Heart right ventricle (tissue), 16 donors: ENCODE data around the gene TK2. TPM values are rescaled to one million over a fixed set of nuclear protein-coding genes. Genes with fewer than 3 reads are reported as not detected.

Experiments used
- ATAC-seq, 8 donors: fragments of 200-7000 bp; cut with Tn5 transposase; one replicate each; pipeline ENCODE4 v1.9.1; 2020; ENCODE audit warnings: mild to moderate bottlenecking in 8 of 8, moderate library complexity in 8 of 8, moderate number of reproducible peaks in 1 of 8
- DNase-seq, 2 donors: peaks; one replicate each; pipeline ENCODE4 v3.0.0-alpha.2; 2020
- H3K27ac ChIP-seq, 10 donors: fragments of 200-600 bp; sonication (generic) in 2 of 10; one replicate each; pipeline versions ENCODE4 v1.5.0 to v1.8.0; 2020 to 2022; ENCODE audit warnings: mild to moderate bottlenecking in 3 of 10
- H3K27me3 ChIP-seq, 7 donors: fragments of 200-600 bp; one replicate each; pipeline ENCODE4 v1.8.0; 2021 to 2022; ENCODE audit warnings: mild to moderate bottlenecking in 2 of 7
- H3K36me3 ChIP-seq, 9 donors: fragments of 200-600 bp; sonication (generic) in 1 of 9; one replicate each; pipeline versions ENCODE4 v1.5.0 to v1.8.0; 2020 to 2022; ENCODE audit warnings: mild to moderate bottlenecking in 2 of 9
- H3K4me1 ChIP-seq, 9 donors: fragments of 200-600 bp; sonication (generic) in 1 of 9; one replicate each; pipeline versions ENCODE4 v1.5.0 to v1.8.0; 2020 to 2022; ENCODE audit warnings: mild to moderate bottlenecking in 4 of 9
- H3K4me3 ChIP-seq, 10 donors: fragments of 200-600 bp; sonication (generic) in 2 of 10; one replicate each; pipeline versions ENCODE4 v1.5.0 to v1.8.0; 2020 to 2022; ENCODE audit warnings: mild to moderate bottlenecking in 7 of 10, moderate library complexity in 2 of 10
- H3K9me3 ChIP-seq, 11 donors: fragments of 200-600 bp in 10 of 11; sonication (generic) in 2 of 11; one replicate each; pipeline versions ENCODE4 v1.5.0 to v1.8.0; 2013 to 2022; ENCODE audit warnings: mild to moderate bottlenecking in 2 of 11, control low read depth in 1 of 11, moderate library complexity in 1 of 11
- WGBS, 2 donors: extraction: QIAGEN DNeasy Blood & Tissue Kit; methylation state at CpG; one replicate each; pipeline ENCODE4 v1.1.7; 2013; ENCODE audit warnings: inconsistent platforms in 1 of 2; 5-methylcytosine and 5-hydroxymethylcytosine counted together
- intact Hi-C, 10 donors: fragments of 100-400 bp; cut with DNase I; formaldehyde crosslinking; loops; one replicate each; pipeline versions ENCODE4 v1.11.1 to v1.14.2; 2022
- polyA plus RNA-seq, 2 donors: library from polyadenylated mRNA; stranded (reverse); fragments of 200-250 nt; gene quantifications; one replicate each; pipeline ENCODE4 v1.2.3, GENCODE V29; 2013
- total RNA-seq, 10 donors: library from RNA; stranded (reverse); fragmentation: NEBNext Ultra II Directional in 3 of 10; extraction: Animal tissue kit (Norgen Biotek cat#: 25700) in 3 of 10; gene quantifications; one replicate each; pipeline versions ENCODE4 v1.2.1 to v1.2.4, GENCODE V29; 2021 to 2023
- TF ChIP-seq, protein P1 (sequence below), 9 donors: fragments of 200-600 bp; sonication (generic) in 2 of 9; IDR thresholded peaks; one replicate each; pipeline versions ENCODE4 v1.5.0 to v1.8.0; 2021 to 2022; ENCODE audit warnings: antibody characterized with exemption in 9 of 9, mild to moderate bottlenecking in 5 of 9, moderate library complexity in 1 of 9
- donor health status: Arrhythmogenic right ventricular cardiomyopathy.
- donor health status: ischemic (EF 13 %, LVEDD 7.1; RV severe dilation, severe dysfunction).
- donor health status: healthy with polysubstance abuse.
- donor health status: DM: no; HTN: yes; CAD: no.
- donor health status: DM: no; HTN: no; CAD: no.
- donor health status: ischemic (EF 25% LVEDD 6.9; RV normal size, moderate dysfunction).
- donor health status: ischemic (EF 25% LVEDD 5.7; RV mildly dilated, moderate dysfunction).
- donor health status: healthy.
- donor health status: DM: yes; HTN: yes; CAD: no.
- donor health status: Ischemic cardiomyopathy.
- donor health status: ischemic (EF 35%, LVEDD 5.7; RV mildly dilated, moderate dysfunction).
- donor health status: nonischemic (EF 11% LVEDD 7.7; RV severe dilation, severe dysfunction).
- donor health status: DM: yes; HTN: yes; CAD: no.
- donor health status: PGD.
- donor health status: ischemic (EF 29% LVEDD 5.4; RV normal size, mild dysfunction).
- donor health status: nonischemic (EF 23%, LVEDD 6.1; RV moderate dilation, normal function).

The TK2 gene
- total and polyA plus RNA-seq, 12 donors: 8.0 to 26.0 (median 20.6) TPM

- H3K36me3 ChIP-seq: no peaks in the 10 kb centered on the region
- peaks cover 0 to 4% (median 0%) of the 10 kb centered on the region in 7 donors for H3K27me3 ChIP-seq
- no peak for ATAC-seq
- 91 to 94% methylated on average over 25 of the region's 25 CpGs for WGBS, 2 donors
- peak in 1 of 2 donors; percentile 2 for DNase-seq
- no peak overlapping the region for H3K4me3 ChIP-seq
- TF ChIP-seq, protein P1, sequence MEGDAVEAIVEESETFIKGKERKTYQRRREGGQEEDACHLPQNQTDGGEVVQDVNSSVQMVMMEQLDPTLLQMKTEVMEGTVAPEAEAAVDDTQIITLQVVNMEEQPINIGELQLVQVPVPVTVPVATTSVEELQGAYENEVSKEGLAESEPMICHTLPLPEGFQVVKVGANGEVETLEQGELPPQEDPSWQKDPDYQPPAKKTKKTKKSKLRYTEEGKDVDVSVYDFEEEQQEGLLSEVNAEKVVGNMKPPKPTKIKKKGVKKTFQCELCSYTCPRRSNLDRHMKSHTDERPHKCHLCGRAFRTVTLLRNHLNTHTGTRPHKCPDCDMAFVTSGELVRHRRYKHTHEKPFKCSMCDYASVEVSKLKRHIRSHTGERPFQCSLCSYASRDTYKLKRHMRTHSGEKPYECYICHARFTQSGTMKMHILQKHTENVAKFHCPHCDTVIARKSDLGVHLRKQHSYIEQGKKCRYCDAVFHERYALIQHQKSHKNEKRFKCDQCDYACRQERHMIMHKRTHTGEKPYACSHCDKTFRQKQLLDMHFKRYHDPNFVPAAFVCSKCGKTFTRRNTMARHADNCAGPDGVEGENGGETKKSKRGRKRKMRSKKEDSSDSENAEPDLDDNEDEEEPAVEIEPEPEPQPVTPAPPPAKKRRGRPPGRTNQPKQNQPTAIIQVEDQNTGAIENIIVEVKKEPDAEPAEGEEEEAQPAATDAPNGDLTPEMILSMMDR (IDR thresholded peaks at IDR 0.05): no peak
- H3K4me1 ChIP-seq: peaks cover 0 to 33% (median 4%) of the 10 kb centered on the region in 9 donors
- no peak overlapping the region for H3K27ac ChIP-seq
- intact Hi-C loops: loop anchor here in 9 of 10 donors (5.0 to 10.0 kb wide), 6 partner anchors 73 to 139 kb away; partner anchors contain the start of genes CKLF (in 1 of the 9), CMTM3 (in 1 of the 9) and TK2 (in 1 of the 9)
- no peaks in the 10 kb centered on the region for H3K9me3 ChIP-seq
Observed at GRCh38 chr16:66481081-66481942, 68.6 kb downstream of the TK2 start.

DNA sequence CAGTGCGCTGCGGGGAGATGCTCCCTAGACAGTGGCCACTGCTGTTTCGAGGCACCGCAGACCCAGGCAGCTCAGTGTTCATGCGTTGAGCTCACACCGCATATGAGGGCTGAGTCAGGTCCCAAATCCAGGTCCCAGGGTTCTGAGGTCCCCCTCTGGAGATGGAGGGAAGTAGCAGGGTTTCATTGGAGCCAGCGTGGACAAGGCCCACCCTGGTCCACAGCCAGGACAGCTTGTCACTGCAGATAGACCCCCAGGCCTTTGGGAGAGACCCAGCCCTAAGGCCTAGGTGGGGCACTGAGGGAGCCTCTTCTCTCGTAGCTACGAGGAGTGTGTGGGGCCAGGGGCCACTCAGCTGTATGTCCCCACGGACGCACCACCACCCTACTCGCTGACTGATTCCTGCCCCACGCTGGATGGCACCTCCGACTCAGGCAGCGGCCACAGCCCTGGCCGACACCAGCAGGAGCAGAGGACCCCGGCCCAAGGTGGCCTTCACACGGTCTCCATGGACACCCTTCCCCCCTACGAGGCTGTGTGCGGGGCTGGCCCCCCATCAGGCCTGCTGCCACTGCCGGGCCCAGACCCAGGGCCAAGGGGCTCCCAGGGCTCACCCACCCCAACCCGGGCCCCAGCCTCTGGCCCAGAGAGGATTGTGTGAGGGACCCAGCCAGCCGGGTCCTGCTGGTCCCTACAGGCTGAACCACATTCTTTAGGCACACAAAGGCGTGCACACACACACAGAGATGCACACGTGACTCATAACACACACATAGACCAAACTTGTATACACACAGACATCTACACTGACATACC is 69.4 kb downstream of the TK2 start:
- H3K4me1 ChIP-seq: peaks cover 0 to 30% (median 4%) of the 10 kb centered on the region in 9 donors
- DNase-seq (peak in 1 of 2 donors; percentile 1), ATAC-seq (no peak)
- no peaks in the 10 kb centered on the region for H3K36me3 ChIP-seq
- WGBS, 2 donors: 91 to 95% methylated on average over 25 of the region's 25 CpGs
- no peak overlapping the region for H3K4me3 ChIP-seq
- intact Hi-C loops: loop anchor here in 9 of 10 donors (5.0 to 10.0 kb wide), 6 partner anchors 73 to 138 kb away; partner anchors contain the start of genes CKLF (in 1 of the 9), CMTM3 (in 1 of the 9) and TK2 (in 1 of the 9)
- TF ChIP-seq, protein P1 (IDR thresholded peaks at IDR 0.05): no peak
- peaks cover 0 to 4% (median 0%) of the 10 kb centered on the region in 7 donors for H3K27me3 ChIP-seq
- H3K27ac ChIP-seq: no peak overlapping the region
- H3K9me3 ChIP-seq: no peaks in the 10 kb centered on the region

- H3K9me3 ChIP-seq: no peaks in the 10 kb centered on the region
- intact Hi-C loops: loop anchor here in 9 of 10 donors (5.0 to 10.0 kb wide), 7 partner anchors 52 to 137 kb away; partner anchors contain the start of genes BEAN1 (in 1 of the 9), CKLF (in 1 of the 9), CMTM3 (in 1 of the 9) and TK2 (in 1 of the 9)
- no peak overlapping the region for H3K27ac ChIP-seq
- peaks cover 0 to 4% (median 0%) of the 10 kb centered on the region in 7 donors for H3K27me3 ChIP-seq
- H3K4me3 ChIP-seq: no peak overlapping the region
- DNase-seq: no peak
- H3K4me1 ChIP-seq: peaks cover 0 to 30% (median 5%) of the 10 kb centered on the region in 9 donors
- TF ChIP-seq, protein P1 (IDR thresholded peaks at IDR 0.05): no peak
- no peaks in the 10 kb centered on the region for H3K36me3 ChIP-seq
- 86 to 94% methylated on average over 5 of the region's 5 CpGs for WGBS, 2 donors
- ATAC-seq: no peak
Observed at GRCh38 chr16:66479661-66480264, 70.2 kb downstream of the TK2 start.
